ENCODE data around the gene FNIP2. TPM values are rescaled to one million over a fixed set of nuclear protein-coding genes. Genes with fewer than 3 reads are reported as not detected.

Gene FNIP2
- total and polyA plus RNA-seq, 10 donors = 2.4 to 59.1 (median 36.7) TPM

DNA sequence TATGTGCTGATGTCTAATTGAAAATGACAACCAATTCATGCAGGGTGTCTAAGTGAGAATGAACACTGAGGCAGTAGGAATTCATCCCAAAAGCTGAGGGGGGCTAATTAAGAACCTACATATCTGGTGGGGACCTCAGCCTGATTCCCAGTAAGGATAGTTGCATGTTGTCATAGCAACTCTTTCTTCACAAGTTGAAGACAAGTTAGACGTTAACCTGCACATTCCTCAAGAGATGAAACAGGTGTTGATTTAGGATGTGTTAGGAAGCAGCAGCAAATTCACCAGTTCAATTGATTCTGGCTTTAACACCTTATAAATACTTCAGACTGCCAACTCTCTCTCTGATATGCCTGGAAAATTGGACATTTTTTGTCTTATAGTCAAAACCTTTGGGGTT lies 7.3 kb downstream of the FNIP2 start:
- intact Hi-C loops (cut with DNase I; ENCODE audit: low total_unique reads) = no loop called here

DNA sequence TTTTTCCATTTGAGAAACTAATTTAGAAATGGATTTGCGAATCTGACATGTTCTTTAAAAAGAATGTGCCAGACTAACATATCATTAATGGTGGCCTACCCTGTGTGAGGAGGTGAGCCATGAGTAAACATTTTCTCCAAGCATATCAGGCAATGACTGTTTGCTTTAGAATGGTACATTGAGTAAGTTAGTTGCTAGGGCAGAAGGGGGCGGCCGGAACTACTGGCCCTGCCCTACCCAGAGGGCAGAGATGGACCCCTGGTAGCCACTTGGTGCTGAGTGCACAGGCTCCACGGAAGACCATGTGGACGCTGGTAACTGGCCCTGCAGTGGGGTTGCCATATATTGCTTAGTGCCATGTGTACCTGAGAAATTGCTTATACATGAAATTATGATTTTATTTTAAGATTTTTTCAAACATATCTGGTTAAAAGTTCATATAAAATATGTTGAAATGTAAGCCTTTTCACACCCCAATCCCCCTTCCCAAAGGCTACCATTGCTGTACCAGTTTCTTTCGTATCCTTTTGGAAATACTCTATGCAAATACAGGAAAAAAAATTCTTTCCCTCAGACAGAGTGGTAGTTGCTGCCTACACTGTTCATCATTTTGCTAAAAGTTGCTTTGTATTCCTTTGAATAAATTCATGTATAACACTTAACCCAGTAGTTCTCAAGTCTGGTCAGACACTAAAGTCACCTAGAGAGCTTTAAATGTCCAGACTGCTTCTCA lies 8.8 kb downstream of the FNIP2 start:
- DNase-seq = no peak
- H3K4me3 ChIP-seq = no peak overlapping the region
- H3K9me3 ChIP-seq = no peaks in the 10 kb centered on the region
- intact Hi-C loops (cut with DNase I; ENCODE audit: low total_unique reads) = no loop called here
- no peak for TF ChIP-seq POLR2A (IDR thresholded peaks at IDR 0.05)
- TF ChIP-seq, protein P1, sequence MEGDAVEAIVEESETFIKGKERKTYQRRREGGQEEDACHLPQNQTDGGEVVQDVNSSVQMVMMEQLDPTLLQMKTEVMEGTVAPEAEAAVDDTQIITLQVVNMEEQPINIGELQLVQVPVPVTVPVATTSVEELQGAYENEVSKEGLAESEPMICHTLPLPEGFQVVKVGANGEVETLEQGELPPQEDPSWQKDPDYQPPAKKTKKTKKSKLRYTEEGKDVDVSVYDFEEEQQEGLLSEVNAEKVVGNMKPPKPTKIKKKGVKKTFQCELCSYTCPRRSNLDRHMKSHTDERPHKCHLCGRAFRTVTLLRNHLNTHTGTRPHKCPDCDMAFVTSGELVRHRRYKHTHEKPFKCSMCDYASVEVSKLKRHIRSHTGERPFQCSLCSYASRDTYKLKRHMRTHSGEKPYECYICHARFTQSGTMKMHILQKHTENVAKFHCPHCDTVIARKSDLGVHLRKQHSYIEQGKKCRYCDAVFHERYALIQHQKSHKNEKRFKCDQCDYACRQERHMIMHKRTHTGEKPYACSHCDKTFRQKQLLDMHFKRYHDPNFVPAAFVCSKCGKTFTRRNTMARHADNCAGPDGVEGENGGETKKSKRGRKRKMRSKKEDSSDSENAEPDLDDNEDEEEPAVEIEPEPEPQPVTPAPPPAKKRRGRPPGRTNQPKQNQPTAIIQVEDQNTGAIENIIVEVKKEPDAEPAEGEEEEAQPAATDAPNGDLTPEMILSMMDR (IDR thresholded peaks at IDR 0.05 in 8 of 11, conservative IDR thresholded peaks at IDR 0.05 in 3 of 11) = no peak
- TF ChIP-seq POLR2AphosphoS5 (IDR thresholded peaks at IDR 0.05) = no peak
- 68 to 89% (median 78%) methylated on average over 6 of the region's 6 CpGs for WGBS, 5 donors
- peak overlapping the region in 4 of 8 donors; percentile 12 to 39 (median 24) for H3K27ac ChIP-seq
- no peaks in the 10 kb centered on the region for H3K36me3 ChIP-seq
- H3K4me1 ChIP-seq = peaks cover 13 to 58% (median 21%) of the 10 kb centered on the region in 6 donors
- peaks cover 0 to 51% (median 0%) of the 10 kb centered on the region in 7 donors for H3K27me3 ChIP-seq (replicated peaks in 1 of 7)

More for the DNA sequence above, 7.3 kb downstream of the FNIP2 start:
- DNase-seq = no peak
- WGBS, 5 donors = 70 to 97% (median 85%) methylated on average over 1 of the region's 1 CpG
- H3K27ac ChIP-seq = peak overlapping the region in 4 of 8 donors; percentile 26 to 80 (median 72)
- H3K36me3 ChIP-seq = no peaks in the 10 kb centered on the region
- peaks cover 13 to 61% (median 26%) of the 10 kb centered on the region in 6 donors for H3K4me1 ChIP-seq
- H3K4me3 ChIP-seq = no peak overlapping the region
- H3K27me3 ChIP-seq (replicated peaks in 1 of 7) = peaks cover 0 to 47% (median 0%) of the 10 kb centered on the region in 7 donors
- H3K9me3 ChIP-seq = no peaks in the 10 kb centered on the region
- TF ChIP-seq, protein P1 (IDR thresholded peaks at IDR 0.05 in 8 of 11, conservative IDR thresholded peaks at IDR 0.05 in 3 of 11) = no peak
- TF ChIP-seq POLR2AphosphoS5 (IDR thresholded peaks at IDR 0.05) (no peak), POLR2A (IDR thresholded peaks at IDR 0.05) (no peak)

DNA sequence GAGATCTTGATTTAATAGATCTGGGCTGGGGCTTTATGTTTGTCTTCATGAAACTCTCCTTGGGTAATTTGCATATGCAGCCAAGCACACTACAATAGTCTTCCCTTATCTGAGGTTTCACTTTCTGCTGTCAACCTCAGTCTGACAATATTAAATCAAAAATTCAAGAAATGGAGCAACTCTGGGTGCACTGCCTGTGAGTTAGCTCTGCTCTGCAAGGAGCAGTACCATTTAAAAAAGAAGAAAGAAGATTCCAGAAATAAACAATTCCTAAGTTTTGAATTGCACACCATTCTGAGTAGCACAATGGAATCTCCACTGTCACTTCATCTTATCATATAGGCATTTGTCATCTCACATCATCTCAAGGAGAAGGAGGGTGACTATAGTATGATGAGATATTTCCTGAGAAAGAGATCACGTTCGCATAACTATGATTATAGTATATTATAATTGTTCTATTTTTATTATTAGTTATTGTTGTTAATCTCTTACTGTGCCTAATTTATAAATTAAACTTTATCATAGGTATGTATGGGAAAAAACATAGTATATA lies 9.4 kb downstream of the FNIP2 start:
- WGBS, 5 donors = 31 to 43% (median 40%) methylated on average over 2 of the region's 2 CpGs
- no peaks in the 10 kb centered on the region for H3K36me3 ChIP-seq
- no peak for DNase-seq
- peak overlapping the region in 3 of 8 donors; percentile 14 to 39 (median 34) for H3K27ac ChIP-seq
- TF ChIP-seq, protein P1 (IDR thresholded peaks at IDR 0.05 in 8 of 11, conservative IDR thresholded peaks at IDR 0.05 in 3 of 11) = no peak
- TF ChIP-seq POLR2AphosphoS5 (IDR thresholded peaks at IDR 0.05) = no peak
- no peak for TF ChIP-seq POLR2A (IDR thresholded peaks at IDR 0.05)
- H3K4me1 ChIP-seq = peaks cover 13 to 62% (median 24%) of the 10 kb centered on the region in 6 donors
- intact Hi-C loops (cut with DNase I; ENCODE audit: low total_unique reads) = no loop called here
- no peaks in the 10 kb centered on the region for H3K9me3 ChIP-seq
- peaks cover 0 to 51% (median 0%) of the 10 kb centered on the region in 7 donors for H3K27me3 ChIP-seq (replicated peaks in 1 of 7)
- no peak overlapping the region for H3K4me3 ChIP-seq

DNA sequence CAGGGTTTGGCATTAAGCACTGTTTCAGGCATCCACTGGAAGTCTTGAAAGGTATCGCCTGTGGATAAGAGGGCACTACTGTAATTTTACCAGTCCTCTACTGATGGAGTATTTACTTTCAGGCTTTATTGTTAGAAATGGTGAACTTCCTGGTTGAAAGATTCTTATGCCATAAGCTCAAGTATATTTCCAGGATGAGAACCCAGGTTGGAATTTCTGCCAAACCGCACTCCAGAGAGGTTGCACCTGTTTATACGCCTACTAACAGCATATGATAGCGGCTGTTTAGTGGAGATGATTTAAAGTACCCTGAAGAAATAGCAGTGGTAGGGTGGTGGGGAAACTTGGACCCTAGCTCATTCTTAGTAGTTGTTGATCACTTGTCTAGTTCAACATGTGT lies 9.9 kb downstream of the FNIP2 start:
- no peak for DNase-seq
- no peak overlapping the region for H3K4me3 ChIP-seq
- 93 to 100% (median 97%) methylated on average over 4 of the region's 4 CpGs for WGBS, 5 donors
- TF ChIP-seq POLR2A (IDR thresholded peaks at IDR 0.05) = no peak
- TF ChIP-seq POLR2AphosphoS5 (IDR thresholded peaks at IDR 0.05) = no peak
- TF ChIP-seq, protein P1 (IDR thresholded peaks at IDR 0.05 in 8 of 11, conservative IDR thresholded peaks at IDR 0.05 in 3 of 11) = no peak
- intact Hi-C loops (cut with DNase I; ENCODE audit: low total_unique reads) = no loop called here
- no peaks in the 10 kb centered on the region for H3K9me3 ChIP-seq
- H3K4me1 ChIP-seq = peaks cover 13 to 66% (median 27%) of the 10 kb centered on the region in 6 donors
- H3K27me3 ChIP-seq (replicated peaks in 1 of 7) = peaks cover 0 to 56% (median 0%) of the 10 kb centered on the region in 7 donors
- H3K27ac ChIP-seq = peak overlapping the region in 2 of 8 donors; percentile 18 to 39
- no peaks in the 10 kb centered on the region for H3K36me3 ChIP-seq
